Loucy (cell line): ENCODE data around the gene ARHGAP15.

Experiments
- H2AFZ ChIP-seq: fragments of 200-600 bp; sonication (generic); 2 replicates; pipeline ENCODE4 v1.6.0; 2016; ENCODE audit warnings: antibody characterized with exemption, mild to moderate bottlenecking, low read length, moderate library complexity
- H3F3A ChIP-seq: fragments of 200-600 bp; 2 replicates; pipeline ENCODE4 v1.6.0; 2016; ENCODE audit warnings: antibody characterized with exemption, low read depth, mild to moderate bottlenecking
- H3K27me3 ChIP-seq: fragments of 200-600 bp; sonication (generic); 2 replicates; pipeline ENCODE4 v1.6.1; 2014; ENCODE audit warnings: low read length, mild to moderate bottlenecking; ENCODE audit not compliant: insufficient read depth, poor library complexity, severe bottlenecking
- H3K36me3 ChIP-seq: fragments of 200-600 bp; sonication (generic); 2 replicates; pipeline ENCODE4 v1.6.1; 2016; ENCODE audit warnings: low read length; ENCODE audit not compliant: insufficient read depth
- H3K4me1 ChIP-seq: fragments of 200-600 bp; sonication (generic); 2 replicates; pipeline ENCODE4 v1.5.1; 2014; ENCODE audit warnings: low read length, mild to moderate bottlenecking; ENCODE audit not compliant: insufficient read depth, poor library complexity, severe bottlenecking
- H3K4me2 ChIP-seq: fragments of 200-600 bp; sonication (generic); 2 replicates; pipeline ENCODE4 v1.6.0; 2014; ENCODE audit warnings: antibody characterized with exemption, low read length, low read depth, mild to moderate bottlenecking; ENCODE audit not compliant: poor library complexity, severe bottlenecking
- H3K4me3 ChIP-seq: fragments of 200-600 bp; sonication (generic); 2 replicates; pipeline ENCODE4 v1.5.1; 2014; ENCODE audit warnings: low read length, mild to moderate bottlenecking, mixed read lengths; ENCODE audit not compliant: poor library complexity, severe bottlenecking
- H3K79me2 ChIP-seq: fragments of 200-600 bp; sonication (generic); 2 replicates; pipeline ENCODE4 v1.6.1; 2014; ENCODE audit warnings: low read length; ENCODE audit not compliant: insufficient read depth
- H3K9ac ChIP-seq: fragments of 200-600 bp; sonication (generic); 2 replicates; pipeline ENCODE4 v1.6.0; 2014; ENCODE audit warnings: mild to moderate bottlenecking, low read depth, low read length, moderate library complexity; ENCODE audit not compliant: poor library complexity, severe bottlenecking
- H3K9me2 ChIP-seq: fragments of 200-600 bp; sonication (generic); replicated peaks from 2 replicates; pipeline ENCODE4 v1.6.1; 2016; ENCODE audit warnings: low read depth, low read length, mixed read lengths
- H3K9me3 ChIP-seq: fragments of 200-600 bp; sonication (generic); 2 replicates; pipeline ENCODE4 v1.6.1; 2014; ENCODE audit warnings: mild to moderate bottlenecking, antibody characterized with exemption, low read length, low read depth; ENCODE audit not compliant: insufficient read depth
- H4K20me1 ChIP-seq: fragments of 200-600 bp; sonication (generic); 2 replicates; pipeline ENCODE4 v1.6.0; 2014; ENCODE audit warnings: antibody characterized with exemption, low read length, mild to moderate bottlenecking; ENCODE audit not compliant: insufficient read depth, poor library complexity, severe bottlenecking
- EZH2phosphoT487 ChIP-seq: fragments of 200-600 bp; IDR thresholded peaks from 2 replicates; pipeline ENCODE4 v1.6.1; 2018; ENCODE audit warnings: antibody characterized with exemption, mild to moderate bottlenecking, moderate library complexity, borderline replicate concordance
- TF ChIP-seq, protein P1 (sequence below): fragments of 200-600 bp; sonication (generic); conservative IDR thresholded peaks from 2 replicates; pipeline ENCODE4 v1.5.1; 2014; ENCODE audit warnings: mild to moderate bottlenecking, antibody characterized with exemption, low read length

The ARHGAP15 gene

DNA sequence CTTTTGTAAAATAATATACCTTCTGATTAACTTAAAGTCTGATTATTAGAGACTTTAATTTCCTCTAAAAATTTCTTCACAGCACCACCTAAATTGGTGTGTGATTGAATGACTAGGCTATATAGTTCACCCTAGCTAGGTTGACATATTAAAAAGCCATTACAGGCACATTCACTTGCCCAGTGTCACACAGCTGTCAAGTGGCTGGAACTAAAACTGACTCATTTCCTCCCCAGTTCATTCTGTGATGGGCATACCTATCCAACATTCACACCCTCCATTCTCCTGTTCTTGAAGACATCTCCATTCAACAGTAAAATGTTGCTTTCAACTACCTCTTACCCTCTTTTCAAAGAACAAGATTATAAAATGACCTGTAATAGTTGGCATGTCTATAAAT, 334.5 kb downstream of the ARHGAP15 start:
- TF ChIP-seq, protein P1, sequence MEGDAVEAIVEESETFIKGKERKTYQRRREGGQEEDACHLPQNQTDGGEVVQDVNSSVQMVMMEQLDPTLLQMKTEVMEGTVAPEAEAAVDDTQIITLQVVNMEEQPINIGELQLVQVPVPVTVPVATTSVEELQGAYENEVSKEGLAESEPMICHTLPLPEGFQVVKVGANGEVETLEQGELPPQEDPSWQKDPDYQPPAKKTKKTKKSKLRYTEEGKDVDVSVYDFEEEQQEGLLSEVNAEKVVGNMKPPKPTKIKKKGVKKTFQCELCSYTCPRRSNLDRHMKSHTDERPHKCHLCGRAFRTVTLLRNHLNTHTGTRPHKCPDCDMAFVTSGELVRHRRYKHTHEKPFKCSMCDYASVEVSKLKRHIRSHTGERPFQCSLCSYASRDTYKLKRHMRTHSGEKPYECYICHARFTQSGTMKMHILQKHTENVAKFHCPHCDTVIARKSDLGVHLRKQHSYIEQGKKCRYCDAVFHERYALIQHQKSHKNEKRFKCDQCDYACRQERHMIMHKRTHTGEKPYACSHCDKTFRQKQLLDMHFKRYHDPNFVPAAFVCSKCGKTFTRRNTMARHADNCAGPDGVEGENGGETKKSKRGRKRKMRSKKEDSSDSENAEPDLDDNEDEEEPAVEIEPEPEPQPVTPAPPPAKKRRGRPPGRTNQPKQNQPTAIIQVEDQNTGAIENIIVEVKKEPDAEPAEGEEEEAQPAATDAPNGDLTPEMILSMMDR = no peak
- TF ChIP-seq EZH2phosphoT487 = no peak
- Histone ChIP-seq H3K9ac (no peak overlapping the region), H3K79me2 (no peaks in the 10 kb centered on the region), H3K4me1 (peaks cover 6% of the 10 kb centered on the region), H3K9me3 (no peaks in the 10 kb centered on the region), H3K27me3 (no peaks in the 10 kb centered on the region), H2AFZ (no peak overlapping the region), H3F3A (no peaks in the 10 kb centered on the region), H3K4me2 (no peak overlapping the region), H3K9me2 (no peaks in the 10 kb centered on the region), H4K20me1 (no peaks in the 10 kb centered on the region), H3K4me3 (no peak overlapping the region), H3K36me3 (peaks cover 10% of the 10 kb centered on the region; the same call in 1 of the 2 replicates)

DNA sequence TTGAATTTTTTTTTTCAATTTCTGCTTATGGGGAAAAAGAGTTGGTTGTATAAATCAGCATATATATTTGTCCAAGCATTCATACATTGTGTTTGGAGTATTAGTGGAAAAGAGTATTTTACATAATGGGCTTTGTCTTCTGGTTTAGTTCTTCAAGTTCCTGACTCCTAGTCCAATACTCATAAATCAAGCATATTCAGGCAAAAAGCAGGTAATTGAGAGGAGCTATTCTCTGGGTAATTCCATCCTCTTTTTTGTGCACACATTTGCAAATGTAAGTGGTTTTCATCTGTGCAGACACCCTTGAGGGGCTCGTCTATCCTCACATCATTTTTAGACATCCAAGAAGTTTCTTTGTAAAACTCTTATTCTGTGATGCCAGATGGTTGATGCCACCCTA, 337.2 kb downstream of the ARHGAP15 start:
- Histone ChIP-seq H3K9ac (no peak overlapping the region), H3K4me3 (no peak overlapping the region), H3K9me2 (no peaks in the 10 kb centered on the region), H3K79me2 (no peaks in the 10 kb centered on the region), H2AFZ (no peak overlapping the region), H3K4me1 (peaks cover 5% of the 10 kb centered on the region), H3K9me3 (no peaks in the 10 kb centered on the region), H4K20me1 (no peaks in the 10 kb centered on the region), H3K27me3 (no peaks in the 10 kb centered on the region), H3F3A (no peaks in the 10 kb centered on the region), H3K4me2 (no peak overlapping the region), H3K36me3 (peaks cover 10% of the 10 kb centered on the region; the same call in 1 of the 2 replicates)
- TF ChIP-seq, protein P1 = no peak
- no peak for TF ChIP-seq EZH2phosphoT487

DNA sequence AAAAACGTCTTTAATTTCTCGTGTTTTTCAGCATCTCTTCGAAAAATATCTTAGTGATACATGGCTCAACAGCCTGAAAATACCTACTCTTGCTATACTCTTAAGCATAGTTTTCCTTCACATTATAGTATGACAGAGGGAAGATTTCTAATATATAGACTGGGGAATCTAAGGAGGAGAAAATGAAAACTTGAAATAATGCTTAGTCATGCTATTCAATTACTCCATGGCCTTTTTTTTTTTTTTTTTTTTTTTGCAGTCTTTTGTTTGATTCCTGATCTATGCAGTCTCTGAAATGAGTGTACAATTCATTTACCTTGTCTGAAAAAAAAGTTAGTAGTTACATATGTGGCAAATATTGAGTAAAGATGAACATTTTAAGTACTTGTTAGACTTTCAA, 337.8 kb downstream of the ARHGAP15 start:
- H3K27me3 ChIP-seq = no peaks in the 10 kb centered on the region

More for the DNA sequence above, 337.8 kb downstream of the ARHGAP15 start:
- H3K4me3 ChIP-seq = no peak overlapping the region
- no peak overlapping the region for H3K9ac ChIP-seq
- H3F3A ChIP-seq = no peaks in the 10 kb centered on the region
- H3K79me2 ChIP-seq = no peaks in the 10 kb centered on the region
- H2AFZ ChIP-seq = no peak overlapping the region
- H3K4me2 ChIP-seq = no peak overlapping the region
- H4K20me1 ChIP-seq = no peaks in the 10 kb centered on the region
- no peaks in the 10 kb centered on the region for H3K9me3 ChIP-seq
- peaks cover 5% of the 10 kb centered on the region for H3K4me1 ChIP-seq
- H3K9me2 ChIP-seq = no peaks in the 10 kb centered on the region
- TF ChIP-seq EZH2phosphoT487 = no peak
- TF ChIP-seq, protein P1 = no peak
- peaks cover 10% of the 10 kb centered on the region; the same call in 1 of the 2 replicates for H3K36me3 ChIP-seq
